Urinary bladder (tissue), 4 donors: ENCODE results near the gene BCL2. TPM values are rescaled to one million over a fixed set of nuclear protein-coding genes. Genes with fewer than 3 reads are reported as not detected.

ENCODE experiments used
- DNase-seq: peaks from one replicate; pipeline ENCODE4 v3.0.0-alpha.2; 2015; ENCODE audit errors: extremely low spot score
- H3K27ac ChIP-seq: one replicate; pipeline ENCODE4 v1.5.1; 2013; ENCODE audit warnings: low read depth, mild to moderate bottlenecking, moderate library complexity
- H3K36me3 ChIP-seq: one replicate; pipeline ENCODE4 v1.6.1; 2013; ENCODE audit warnings: mild to moderate bottlenecking, moderate library complexity; ENCODE audit not compliant: insufficient read depth
- H3K4me1 ChIP-seq: one replicate; pipeline ENCODE4 v1.6.1; 2013; ENCODE audit warnings: mild to moderate bottlenecking, moderate library complexity; ENCODE audit not compliant: insufficient read depth
- H3K4me3 ChIP-seq: one replicate; pipeline ENCODE4 v1.5.1; 2013; ENCODE audit warnings: low read depth, low read length
- WGBS: extraction: QIAGEN DNeasy Blood & Tissue Kit; methylation state at CpG from one replicate; pipeline ENCODE4 v1.1.7; 2013; 5-methylcytosine and 5-hydroxymethylcytosine counted together
- polyA plus RNA-seq: library from polyadenylated mRNA; stranded (reverse); fragments of 200-250 nt; gene quantifications from one replicate; pipeline ENCODE4 v1.2.3, GENCODE V29; 2013
- total RNA-seq: library from RNA; depleted of rRNA; stranded (reverse); fragments of >200 nt; gene quantifications from one replicate; pipeline ENCODE4 v1.2.3, GENCODE V29; 2014
- donor health status: healthy with polysubstance abuse.
- donor health status: healthy.

BCL2 gene
- total and polyA plus RNA-seq, 2 donors: 6.3 to 53.9 TPM

GRCh38 chr18:63099848-63100629 is 219.5 kb downstream of the BCL2 start:
- H3K4me1 ChIP-seq: no peaks in the 10 kb centered on the region
- no peak overlapping the region for H3K4me3 ChIP-seq
- H3K27ac ChIP-seq: no peak overlapping the region
- H3K36me3 ChIP-seq: no peaks in the 10 kb centered on the region
- DNase-seq: no peak
- 80% methylated on average over 10 of the region's 10 CpGs for WGBS

- WGBS: 86% methylated on average over 14 of the region's 14 CpGs
- Histone ChIP-seq H3K4me3 (no peak overlapping the region), H3K36me3 (no peaks in the 10 kb centered on the region), H3K4me1 (no peaks in the 10 kb centered on the region), H3K27ac (no peak overlapping the region)
- no peak for DNase-seq
Observed at GRCh38 chr18:63099091-63099840, 220.3 kb downstream of the BCL2 start.

- Histone ChIP-seq H3K27ac (no peak overlapping the region), H3K36me3 (no peaks in the 10 kb centered on the region), H3K4me3 (no peak overlapping the region), H3K4me1 (no peaks in the 10 kb centered on the region)
- no peak for DNase-seq
- 80% methylated on average over 16 of the region's 16 CpGs for WGBS
Observed at GRCh38 chr18:63098018-63098981, 221.3 kb downstream of the BCL2 start.

- no peak overlapping the region for H3K4me3 ChIP-seq
- 23% methylated on average over 10 of the region's 10 CpGs for WGBS
- no peaks in the 10 kb centered on the region for H3K36me3 ChIP-seq
- DNase-seq: no peak
- H3K27ac ChIP-seq: no peak overlapping the region
- no peaks in the 10 kb centered on the region for H3K4me1 ChIP-seq
Observed at GRCh38 chr18:63097178-63097577, 222.4 kb downstream of the BCL2 start.

GRCh38 chr18:63096327-63096874 is 223.2 kb downstream of the BCL2 start:
- DNase-seq: no peak
- Histone ChIP-seq H3K4me1 (no peaks in the 10 kb centered on the region), H3K4me3 (no peak overlapping the region), H3K27ac (no peak overlapping the region), H3K36me3 (no peaks in the 10 kb centered on the region)
- 80% methylated on average over 2 of the region's 2 CpGs for WGBS

GRCh38 chr18:63095768-63096167 is 223.8 kb downstream of the BCL2 start:
- Histone ChIP-seq H3K4me3 (no peak overlapping the region), H3K4me1 (no peaks in the 10 kb centered on the region), H3K36me3 (no peaks in the 10 kb centered on the region), H3K27ac (no peak overlapping the region)
- DNase-seq: no peak
- 46% methylated on average over 6 of the region's 6 CpGs for WGBS

GRCh38 chr18:63091671-63092364 is 227.8 kb downstream of the BCL2 start:
- 98% methylated on average over 4 of the region's 4 CpGs for WGBS

GRCh38 chr18:63090334-63090733 is 229.2 kb downstream of the BCL2 start:
- no peak overlapping the region for H3K27ac ChIP-seq
- DNase-seq: no peak

More at GRCh38 chr18:63091671-63092364, 227.8 kb downstream of the BCL2 start:
- H3K4me1 ChIP-seq: no peaks in the 10 kb centered on the region
- no peak overlapping the region for H3K27ac ChIP-seq
- DNase-seq: no peak
- no peak overlapping the region for H3K4me3 ChIP-seq
- no peaks in the 10 kb centered on the region for H3K36me3 ChIP-seq

GRCh38 chr18:63089041-63089440 is 230.5 kb downstream of the BCL2 start:
- 95% methylated on average over 11 of the region's 11 CpGs for WGBS
- Histone ChIP-seq H3K4me3 (no peak overlapping the region), H3K4me1 (no peaks in the 10 kb centered on the region), H3K36me3 (no peaks in the 10 kb centered on the region), H3K27ac (no peak overlapping the region)
- DNase-seq: no peak

More at GRCh38 chr18:63090334-63090733, 229.2 kb downstream of the BCL2 start:
- Histone ChIP-seq H3K4me3 (no peak overlapping the region), H3K36me3 (no peaks in the 10 kb centered on the region), H3K4me1 (no peaks in the 10 kb centered on the region)
- 40% methylated on average over 12 of the region's 12 CpGs for WGBS

- Histone ChIP-seq H3K4me1 (no peaks in the 10 kb centered on the region), H3K27ac (no peak overlapping the region), H3K36me3 (no peaks in the 10 kb centered on the region), H3K4me3 (no peak overlapping the region)
- 82% methylated on average over 7 of the region's 7 CpGs for WGBS
- no peak for DNase-seq
Observed at GRCh38 chr18:63088262-63088661, 231.3 kb downstream of the BCL2 start.

- 86% methylated on average over 10 of the region's 10 CpGs for WGBS
- Histone ChIP-seq H3K4me3 (no peak overlapping the region), H3K4me1 (no peaks in the 10 kb centered on the region), H3K27ac (no peak overlapping the region), H3K36me3 (no peaks in the 10 kb centered on the region)
- no peak for DNase-seq
Observed at GRCh38 chr18:63087421-63088230, 231.9 kb downstream of the BCL2 start.

- 91% methylated on average over 5 of the region's 5 CpGs for WGBS
- no peak overlapping the region for H3K4me3 ChIP-seq
- no peaks in the 10 kb centered on the region for H3K4me1 ChIP-seq
- no peak overlapping the region for H3K27ac ChIP-seq
- no peaks in the 10 kb centered on the region for H3K36me3 ChIP-seq
- no peak for DNase-seq
Observed at GRCh38 chr18:63085611-63086010, 234.0 kb downstream of the BCL2 start.
